PFSK-1 (cell line): ENCODE results near the gene PER1.

Source experiments
- POLR2AphosphoS5 ChIP-seq: IDR thresholded peaks from 2 replicates; pipeline ENCODE4 v1.6.1; 2012; ENCODE audit warnings: low read depth, mild to moderate bottlenecking, control low read depth, low read length, moderate library complexity
- SIN3A ChIP-seq: IDR thresholded peaks from 2 replicates; pipeline ENCODE4 v1.6.1; 2012; ENCODE audit warnings: mild to moderate bottlenecking, low read length, moderate library complexity, borderline replicate concordance; ENCODE audit not compliant: insufficient read depth
- TAF1 ChIP-seq: IDR thresholded peaks from 2 replicates; pipeline ENCODE4 v1.6.1; 2012; ENCODE audit warnings: low read length, control low read depth, borderline replicate concordance; ENCODE audit not compliant: insufficient read depth

DNA sequence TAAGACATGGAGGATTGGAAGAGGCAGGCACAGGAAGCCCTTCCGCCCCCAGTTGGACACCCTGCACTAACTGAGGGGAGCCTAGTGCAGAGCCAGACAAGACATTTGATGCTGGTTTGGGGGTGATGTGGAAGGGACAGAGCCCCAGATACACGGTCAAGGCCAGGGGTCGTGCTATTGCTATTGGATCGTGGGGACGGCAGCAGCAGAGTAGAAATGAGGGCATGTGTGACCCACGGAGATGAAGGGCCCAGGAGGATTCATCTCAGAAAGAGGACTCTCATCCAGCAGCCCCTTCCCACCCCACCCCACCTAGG lies 12.6 kb upstream of the PER1 start:
- TF ChIP-seq POLR2AphosphoS5 (no peak), SIN3A (no peak), TAF1 (no peak)
